Left ventricle myocardium inferior (tissue), 1 donor: Measurements from ENCODE around the gene COQ10A. TPM values are rescaled to one million over a fixed set of nuclear protein-coding genes. Genes with fewer than 3 reads are reported as not detected.

Source experiments
- DNase-seq: peaks from one replicate; pipeline ENCODE4 v3.0.0-alpha.2; 2020
- H3K27ac ChIP-seq: fragments of 200-600 bp; replicated peaks from 2 replicates; pipeline ENCODE4 v1.8.0; 2021
- H3K27me3 ChIP-seq: fragments of 200-600 bp; 2 replicates; pipeline ENCODE4 v1.8.0; 2021; ENCODE audit warnings: low read depth
- H3K36me3 ChIP-seq: fragments of 200-600 bp; 2 replicates; pipeline ENCODE4 v1.8.0; 2021
- H3K4me1 ChIP-seq: fragments of 200-600 bp; 2 replicates; pipeline ENCODE4 v1.8.0; 2021
- H3K4me3 ChIP-seq: fragments of 200-600 bp; 2 replicates; pipeline ENCODE4 v1.8.0; 2021; ENCODE audit warnings: mild to moderate bottlenecking, moderate library complexity
- H3K9me3 ChIP-seq: fragments of 200-600 bp; replicated peaks from 2 replicates; pipeline ENCODE4 v1.8.0; 2021
- CTCF ChIP-seq: fragments of 200-600 bp; IDR thresholded peaks from 2 replicates; pipeline ENCODE4 v1.8.0; 2021; ENCODE audit warnings: antibody characterized with exemption, mild to moderate bottlenecking, borderline replicate concordance
- intact Hi-C: fragments of 100-400 bp; cut with micrococcal nuclease; formaldehyde crosslinking; loops from one replicate; pipeline ENCODE4 v1.11.0; 2022
- total RNA-seq: library from RNA; stranded (reverse); fragmentation: NEBNext Ultra II Directional; extraction: Animal tissue kit (Norgen Biotek cat#: 25700); gene quantifications from one replicate; pipeline ENCODE4 v1.2.1, GENCODE V29; 2021
- donor health status: DM: no; HTN: yes; CAD: no; lungs with severe emphysema.

Gene COQ10A
- total RNA-seq, 1 donor from 2014 or later: 203 TPM

- H3K9me3 ChIP-seq: no peaks in the 10 kb centered on the region
- no peaks in the 10 kb centered on the region for H3K27me3 ChIP-seq
- H3K4me3 ChIP-seq: no peak overlapping the region
- no peak for DNase-seq
- peaks cover 99% of the 10 kb centered on the region for H3K36me3 ChIP-seq
- intact Hi-C loops: no loop called here
- H3K4me1 ChIP-seq: peaks cover 20% of the 10 kb centered on the region
- TF ChIP-seq CTCF: no peak
- peak overlapping the region; percentile 11 for H3K27ac ChIP-seq
Measured at GRCh38 chr12:56244494-56244893, 22.2 kb upstream of the COQ10A start.

GRCh38 chr12:56247923-56248322, 18.8 kb upstream of the COQ10A start:
- H3K9me3 ChIP-seq: no peaks in the 10 kb centered on the region
- DNase-seq: no peak
- H3K36me3 ChIP-seq: peaks cover 100% of the 10 kb centered on the region
- no peak for TF ChIP-seq CTCF
- H3K4me3 ChIP-seq: no peak overlapping the region
- no peak overlapping the region for H3K27ac ChIP-seq
- intact Hi-C loops: no loop called here
- peaks cover 20% of the 10 kb centered on the region for H3K4me1 ChIP-seq
- H3K27me3 ChIP-seq: no peaks in the 10 kb centered on the region

- Histone ChIP-seq H3K9me3 (no peaks in the 10 kb centered on the region), H3K27ac (no peak overlapping the region), H3K36me3 (peaks cover 100% of the 10 kb centered on the region), H3K27me3 (no peaks in the 10 kb centered on the region), H3K4me3 (no peak overlapping the region), H3K4me1 (peaks cover 16% of the 10 kb centered on the region)
- intact Hi-C loops: no loop called here
- TF ChIP-seq CTCF: no peak
- DNase-seq: no peak
Measured at GRCh38 chr12:56248711-56249110, 18.0 kb upstream of the COQ10A start.

- TF ChIP-seq CTCF: no peak
- intact Hi-C loops: no loop called here
- DNase-seq: no peak
- no peaks in the 10 kb centered on the region for H3K9me3 ChIP-seq
- no peaks in the 10 kb centered on the region for H3K27me3 ChIP-seq
- peaks cover 91% of the 10 kb centered on the region for H3K36me3 ChIP-seq
- H3K27ac ChIP-seq: no peak overlapping the region
- peaks cover 21% of the 10 kb centered on the region for H3K4me1 ChIP-seq
- H3K4me3 ChIP-seq: no peak overlapping the region
Measured at GRCh38 chr12:56252649-56253048, 14.1 kb upstream of the COQ10A start.

- no peak overlapping the region for H3K27ac ChIP-seq
- no peaks in the 10 kb centered on the region for H3K9me3 ChIP-seq
- H3K36me3 ChIP-seq: peaks cover 86% of the 10 kb centered on the region
- H3K4me3 ChIP-seq: no peak overlapping the region
- peaks cover 25% of the 10 kb centered on the region for H3K4me1 ChIP-seq
- no peaks in the 10 kb centered on the region for H3K27me3 ChIP-seq
- intact Hi-C loops: no loop called here
- no peak for DNase-seq
- no peak for TF ChIP-seq CTCF
Measured at GRCh38 chr12:56253091-56253490, 13.7 kb upstream of the COQ10A start.

GRCh38 chr12:56255671-56256070, 11.1 kb upstream of the COQ10A start:
- Histone ChIP-seq H3K9me3 (no peaks in the 10 kb centered on the region), H3K27me3 (no peaks in the 10 kb centered on the region), H3K27ac (no peak overlapping the region), H3K4me1 (peaks cover 37% of the 10 kb centered on the region), H3K4me3 (no peak overlapping the region), H3K36me3 (peaks cover 60% of the 10 kb centered on the region)
- TF ChIP-seq CTCF: no peak
- DNase-seq: no peak
- intact Hi-C loops: no loop called here
